HG03135 (cell line): Measurements from ENCODE around the gene OR10C1.

Experiments
- ATAC-seq: cut with Tn5 transposase; IDR thresholded peaks from one replicate; pipeline ENCODE4 v1.9.1; 2021; ENCODE audit warnings: mild to moderate bottlenecking, moderate library complexity; ENCODE audit not compliant: unreplicated experiment

OR10C1 gene

DNA sequence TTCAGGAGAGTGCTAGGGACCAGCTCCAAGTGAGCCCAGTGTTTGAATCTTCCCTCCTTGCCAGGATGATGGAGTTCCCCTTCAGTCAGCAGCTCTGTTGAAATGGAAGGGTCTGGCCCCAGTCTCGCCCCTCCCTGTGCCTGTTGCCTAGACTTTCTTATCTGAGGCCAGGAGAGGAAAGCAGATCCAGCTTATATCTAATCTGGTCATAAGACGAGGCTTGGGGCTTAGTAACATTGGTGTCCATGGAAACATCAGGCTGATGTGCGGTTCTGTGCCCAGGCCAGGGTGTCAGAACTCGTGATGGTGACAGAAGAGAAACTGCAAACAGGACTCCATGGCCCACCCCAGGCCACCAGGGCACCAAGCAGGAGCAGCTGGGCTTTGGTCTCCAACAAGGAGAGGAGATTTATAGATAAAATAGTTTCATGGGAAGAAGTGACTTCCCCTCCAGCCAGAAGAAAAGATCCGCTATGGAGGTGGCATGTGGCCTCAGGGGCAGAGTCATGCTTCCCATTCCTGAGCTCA, 38.9 kb downstream of the OR10C1 start:
- no peak for ATAC-seq

DNA sequence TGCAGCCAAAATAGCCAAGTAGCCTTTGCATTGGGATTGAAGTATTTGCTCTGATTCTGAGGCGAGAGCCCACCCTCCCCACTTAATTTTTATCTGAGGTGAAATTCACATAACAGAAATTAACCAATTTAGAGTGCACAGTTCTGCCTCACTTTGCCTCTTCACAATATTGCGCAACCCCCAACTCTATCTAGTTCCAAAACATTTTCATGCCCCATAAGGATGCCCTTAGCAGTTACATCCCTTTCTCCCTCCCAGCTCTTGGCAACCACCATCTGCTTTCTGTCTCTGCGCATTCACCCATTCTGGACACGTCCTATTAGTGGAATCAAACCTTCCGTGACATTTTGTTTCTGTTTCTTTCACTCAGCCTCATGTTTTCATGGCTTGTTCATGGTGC, 39.6 kb downstream of the OR10C1 start:
- ATAC-seq = no peak

DNA sequence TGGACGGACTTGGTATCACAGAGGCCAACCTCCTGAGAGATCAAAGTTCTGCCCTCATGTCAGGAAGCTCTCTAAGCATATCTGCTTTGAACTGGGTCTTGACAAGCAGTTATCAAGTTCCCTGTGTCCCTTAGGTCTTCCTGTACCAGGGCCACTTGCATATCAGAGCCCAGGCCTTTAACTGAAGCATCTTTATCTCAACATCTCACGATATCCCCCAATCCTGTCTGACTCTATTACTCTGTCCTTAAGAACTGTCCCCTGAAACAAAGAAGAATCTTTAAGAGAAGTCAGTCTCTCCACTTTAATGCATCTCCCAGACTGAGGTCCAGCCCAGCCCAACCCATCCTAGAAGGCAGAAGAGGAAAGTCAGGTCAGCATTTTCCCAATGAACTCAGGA, 40.5 kb downstream of the OR10C1 start:
- no peak for ATAC-seq

DNA sequence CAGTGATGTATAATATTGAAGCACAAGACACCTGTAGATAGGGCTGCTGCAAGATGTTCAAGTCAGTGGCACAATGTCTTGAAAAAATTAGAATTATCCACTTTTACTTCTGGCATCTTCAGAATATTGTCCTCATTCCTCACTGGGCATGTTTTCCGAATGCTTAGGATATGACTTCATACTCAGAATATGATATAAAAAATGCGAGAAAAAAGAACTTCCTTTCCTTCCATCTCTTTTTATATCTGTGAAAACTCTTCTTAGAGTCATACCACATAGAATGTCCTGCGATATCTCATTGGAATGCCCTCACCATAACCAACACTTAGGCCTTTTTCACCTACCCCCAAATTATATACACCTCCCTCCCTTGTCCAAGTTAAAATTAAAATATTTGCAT, 44.1 kb downstream of the OR10C1 start:
- no peak for ATAC-seq

DNA sequence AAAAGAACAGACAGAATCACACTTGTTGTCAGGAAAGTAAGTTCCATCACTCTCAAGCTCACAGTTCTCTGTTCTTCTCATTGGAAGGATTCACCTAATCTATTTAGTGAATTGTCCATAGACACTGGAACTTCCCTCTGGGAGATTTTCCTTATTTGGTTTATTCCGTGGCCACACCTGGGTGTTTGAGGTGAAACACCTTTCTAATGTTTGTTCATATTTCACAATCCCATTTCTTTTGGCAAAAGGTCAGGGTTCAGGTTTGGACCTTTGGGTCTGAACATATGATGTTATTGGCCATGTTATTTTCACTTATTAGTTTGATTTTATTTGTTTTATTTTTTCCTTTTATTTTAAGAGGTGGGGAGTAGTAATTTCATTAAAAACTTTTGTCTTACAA, 44.6 kb downstream of the OR10C1 start:
- ATAC-seq = no peak

DNA sequence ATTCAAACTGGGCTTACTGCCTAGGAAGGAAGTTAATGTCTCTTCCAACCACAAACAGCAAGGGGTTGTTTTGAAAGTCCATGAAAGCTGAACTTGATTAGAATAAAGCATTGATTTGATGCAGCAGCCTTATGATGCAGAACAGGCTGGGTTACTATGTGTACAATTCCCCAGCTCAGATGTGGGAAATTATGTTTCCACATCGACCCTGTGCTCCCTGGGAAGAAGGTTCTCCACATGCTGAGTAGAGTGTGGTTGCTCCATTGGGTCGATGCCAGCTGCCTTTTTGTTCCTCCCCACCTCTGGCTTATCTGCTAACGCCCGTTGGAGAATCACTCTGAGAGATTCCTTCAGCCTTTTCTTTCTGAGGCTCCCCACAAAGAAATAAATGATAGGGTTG, 47.5 kb downstream of the OR10C1 start:
- no peak for ATAC-seq

DNA sequence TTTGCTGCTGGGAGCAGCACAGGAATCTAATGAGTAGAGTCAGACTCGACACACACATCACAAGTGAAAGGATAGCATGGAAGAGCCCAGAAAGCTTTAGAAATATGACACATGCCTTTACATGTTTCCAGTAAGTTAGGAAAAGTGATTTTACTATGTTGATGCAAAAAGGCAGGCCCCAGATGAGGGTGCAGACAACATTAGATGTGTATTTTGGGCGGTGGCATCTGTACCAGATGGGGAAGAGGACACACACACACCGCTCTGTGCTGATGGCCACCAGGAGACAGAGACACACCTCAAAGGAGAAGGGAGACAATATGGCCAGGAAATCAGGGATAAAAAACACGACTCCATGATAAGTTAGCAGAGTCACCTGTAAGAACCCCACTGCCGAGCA, 48.0 kb downstream of the OR10C1 start:
- ATAC-seq = no peak

DNA sequence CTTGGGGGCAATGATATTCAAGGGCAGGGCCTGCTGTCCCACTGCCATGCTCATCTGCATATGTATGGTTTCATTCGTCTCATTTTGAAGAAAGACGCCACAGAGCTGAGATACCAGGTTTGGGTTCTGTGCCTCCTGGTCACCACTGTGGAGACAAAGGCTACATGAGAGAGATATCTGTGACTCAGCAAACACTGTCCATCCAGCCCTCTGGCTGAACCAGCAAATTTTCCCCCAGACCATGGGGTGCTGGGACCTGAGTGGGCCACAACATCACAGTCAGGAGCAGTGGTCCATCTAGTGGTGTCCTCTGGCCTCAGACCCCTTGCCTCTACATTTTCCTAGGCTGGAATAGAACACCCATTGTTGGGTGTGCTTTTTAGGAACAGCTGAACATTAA, 48.6 kb downstream of the OR10C1 start, which contains the start of gene MAS1L:
Gene MAS1L, minus strand, starts transcription at position 297 of the 400 bp plus-strand sequence. Its CDS starts 54 bp downstream, at position 243.
- ATAC-seq = no peak

DNA sequence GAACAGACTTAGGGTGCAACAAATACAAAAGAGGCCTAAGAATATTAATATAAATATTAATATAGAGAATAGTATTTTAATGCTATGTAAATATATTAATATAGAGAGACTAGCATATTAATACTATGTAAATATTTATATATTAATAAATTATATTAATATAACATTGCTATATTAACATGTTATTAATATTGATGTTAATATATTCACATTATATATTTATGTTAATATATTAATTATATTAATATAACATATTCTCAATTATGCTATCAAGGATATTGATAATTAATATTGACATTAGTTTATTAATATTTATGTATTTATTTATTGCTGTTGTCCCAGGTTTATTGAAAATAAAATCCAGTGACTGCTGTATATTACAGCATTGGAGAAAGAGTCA, 49.8 kb downstream of the OR10C1 start:
- no peak for ATAC-seq

DNA sequence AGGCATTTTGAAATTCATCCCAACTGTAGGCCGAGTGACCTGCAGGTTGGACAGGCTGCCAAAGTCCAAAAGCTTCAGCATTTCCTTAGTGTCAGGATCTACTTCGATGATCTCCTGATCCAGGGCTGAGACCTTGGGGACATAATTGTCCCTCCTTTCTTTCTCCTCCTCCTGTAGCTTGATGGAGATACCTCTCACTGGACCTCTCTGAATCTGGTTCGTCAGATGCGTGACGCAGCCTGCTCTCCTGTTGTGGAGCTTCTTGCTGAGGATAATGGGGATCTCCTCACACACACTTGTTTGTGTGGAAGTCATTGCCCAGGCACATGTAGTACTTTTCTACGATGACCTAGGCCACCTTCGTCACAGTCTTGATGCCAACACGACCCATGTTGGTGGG, 50.2 kb downstream of the OR10C1 start:
- no peak for ATAC-seq

DNA sequence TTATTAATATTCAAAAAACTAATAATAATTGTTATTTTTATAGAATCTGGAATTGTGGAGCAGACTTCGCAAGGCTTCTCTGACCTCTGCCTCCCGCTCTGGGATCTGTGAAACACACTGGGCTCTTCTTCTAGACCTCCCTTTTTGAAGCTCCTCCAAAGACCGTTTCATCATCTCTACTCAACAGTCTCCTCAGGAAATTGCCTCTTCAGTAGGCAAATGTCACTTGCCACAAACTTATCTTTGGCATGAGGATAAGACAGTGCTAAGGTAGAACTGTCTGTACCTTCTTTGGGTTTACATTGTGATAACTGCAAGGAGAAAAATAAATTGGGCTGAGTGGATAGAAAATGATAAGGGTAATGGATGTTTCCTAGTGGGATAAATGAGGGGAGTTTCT, 50.9 kb downstream of the OR10C1 start:
- no peak for ATAC-seq

DNA sequence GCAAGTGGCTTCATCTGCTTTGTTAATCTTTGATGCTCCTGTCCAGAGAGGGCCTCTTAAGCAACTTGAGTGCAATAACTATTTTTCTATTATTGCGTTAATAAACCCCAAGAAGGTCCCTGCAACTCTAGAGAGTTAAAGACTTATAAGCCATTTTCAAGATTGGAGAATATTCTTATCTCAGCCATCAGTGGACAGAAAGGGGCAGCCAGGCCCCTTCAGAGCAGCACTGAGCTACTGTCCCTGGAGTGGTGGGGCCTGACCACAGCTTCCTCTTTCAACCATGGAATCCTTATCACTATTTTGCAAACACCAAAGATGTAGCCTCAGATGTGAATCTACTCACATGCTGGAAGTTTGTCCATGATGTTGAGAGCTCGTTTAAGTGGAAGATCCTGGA, 51.4 kb downstream of the OR10C1 start:
- no peak for ATAC-seq
